Epidermal melanocyte (primary cell): ENCODE data around the gene SQSTM1.

Source experiments
- DNase-seq: peaks from one replicate; pipeline ENCODE4 v3.0.0; 2011; ENCODE audit warnings: low spot score; ENCODE audit not compliant: insufficient read length

The SQSTM1 gene

DNA sequence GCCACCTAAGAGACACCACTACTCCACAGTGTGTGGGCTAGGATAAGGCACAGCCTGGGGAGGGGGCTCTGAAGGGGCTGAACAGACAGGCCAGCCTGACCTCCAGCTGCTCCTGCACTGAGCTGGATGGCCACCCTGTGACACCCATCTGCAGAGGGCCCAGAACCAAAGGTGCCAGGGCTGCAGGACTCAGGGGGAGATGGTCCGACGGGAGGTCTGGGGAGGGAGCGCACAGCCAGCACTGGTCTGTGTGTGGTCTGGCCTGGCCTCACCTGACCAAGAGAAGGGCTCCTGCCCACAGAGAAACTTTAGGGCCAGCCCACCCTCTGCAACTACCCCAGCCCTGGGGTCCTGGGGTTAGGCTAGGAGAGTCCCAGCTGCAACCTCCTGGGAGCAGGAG is 26.1 kb upstream of the SQSTM1 start:
- no peak for DNase-seq

DNA sequence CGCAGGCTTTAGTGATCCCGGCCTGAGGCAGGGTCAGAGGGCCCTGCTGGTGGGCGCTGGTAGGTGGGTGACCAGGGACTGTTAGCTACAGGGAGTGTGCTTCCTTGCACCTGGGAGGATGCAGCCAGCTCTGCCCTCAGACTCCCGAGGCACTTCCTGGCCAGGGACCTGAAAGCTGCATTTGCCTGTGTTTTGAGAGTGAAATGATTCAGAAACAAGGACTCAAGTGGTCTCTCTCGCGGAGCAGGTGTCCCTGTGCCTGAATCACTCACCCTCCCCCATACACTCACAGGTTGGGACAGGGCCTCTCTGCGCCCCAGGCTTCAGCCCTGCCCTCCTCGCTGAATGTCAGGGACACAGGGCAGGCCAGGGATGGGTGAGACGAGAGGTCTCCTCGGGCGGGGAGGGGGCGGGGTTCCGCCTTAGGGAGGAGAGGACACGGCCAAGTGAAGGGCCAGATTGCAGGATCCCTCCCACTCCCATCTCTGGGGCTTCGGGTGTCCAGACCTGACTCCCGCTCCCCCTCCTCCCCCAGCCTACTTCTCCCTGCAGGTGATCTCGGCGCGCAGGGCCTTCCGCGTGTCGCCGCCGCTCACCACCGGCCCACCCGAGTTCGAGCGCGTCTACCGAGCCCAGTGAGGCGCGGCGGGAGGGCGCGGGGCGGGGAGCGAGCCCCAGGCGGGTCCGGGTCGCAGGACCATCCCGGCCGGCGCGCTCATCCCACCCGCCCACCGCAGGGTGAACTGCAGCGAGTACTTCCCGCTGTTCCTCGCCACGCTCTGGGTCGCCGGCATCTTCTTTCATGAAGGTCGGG is 25.4 kb upstream of the SQSTM1 start:
- DNase-seq: no peak

DNA sequence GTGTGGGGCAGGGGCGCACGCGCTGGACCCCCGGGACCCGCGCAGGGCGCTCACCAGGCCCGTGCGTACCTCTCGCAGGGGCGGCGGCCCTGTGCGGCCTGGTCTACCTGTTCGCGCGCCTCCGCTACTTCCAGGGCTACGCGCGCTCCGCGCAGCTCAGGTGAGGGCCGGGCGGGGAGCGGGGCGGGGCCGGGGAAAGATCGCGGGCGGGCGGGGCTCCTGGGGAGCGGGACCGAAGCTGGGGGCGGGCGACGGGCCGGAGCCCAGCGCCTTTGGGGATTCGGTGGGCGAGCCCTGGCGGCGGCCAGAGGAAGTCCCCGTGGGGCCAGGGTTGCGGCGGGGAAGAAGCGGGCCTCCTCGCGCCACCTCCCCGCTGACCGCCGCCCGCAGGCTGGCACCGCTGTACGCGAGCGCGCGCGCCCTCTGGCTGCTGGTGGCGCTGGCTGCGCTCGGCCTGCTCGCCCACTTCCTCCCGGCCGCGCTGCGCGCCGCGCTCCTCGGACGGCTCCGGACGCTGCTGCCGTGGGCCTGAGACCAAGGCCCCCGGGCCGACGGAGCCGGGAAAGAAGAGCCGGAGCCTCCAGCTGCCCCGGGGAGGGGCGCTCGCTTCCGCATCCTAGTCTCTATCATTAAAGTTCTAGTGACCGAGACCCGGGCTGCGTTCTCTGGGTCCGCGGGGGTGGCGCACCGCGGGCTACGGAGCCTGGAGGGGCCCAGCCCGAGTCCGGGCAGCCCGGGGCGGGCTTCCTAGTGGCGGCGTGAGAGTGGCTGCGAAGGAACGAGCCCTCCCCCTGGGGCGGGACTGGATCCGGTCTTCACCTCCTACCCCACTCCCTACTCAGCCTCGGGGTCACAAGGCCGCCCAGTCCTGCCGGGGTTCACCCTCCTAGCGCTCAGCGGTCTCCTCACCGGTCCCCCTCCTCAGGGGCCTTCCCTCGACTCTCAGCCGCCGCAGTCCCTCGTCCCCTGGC is 24.6 kb upstream of the SQSTM1 start:
- peak; percentile 89 for DNase-seq

DNA sequence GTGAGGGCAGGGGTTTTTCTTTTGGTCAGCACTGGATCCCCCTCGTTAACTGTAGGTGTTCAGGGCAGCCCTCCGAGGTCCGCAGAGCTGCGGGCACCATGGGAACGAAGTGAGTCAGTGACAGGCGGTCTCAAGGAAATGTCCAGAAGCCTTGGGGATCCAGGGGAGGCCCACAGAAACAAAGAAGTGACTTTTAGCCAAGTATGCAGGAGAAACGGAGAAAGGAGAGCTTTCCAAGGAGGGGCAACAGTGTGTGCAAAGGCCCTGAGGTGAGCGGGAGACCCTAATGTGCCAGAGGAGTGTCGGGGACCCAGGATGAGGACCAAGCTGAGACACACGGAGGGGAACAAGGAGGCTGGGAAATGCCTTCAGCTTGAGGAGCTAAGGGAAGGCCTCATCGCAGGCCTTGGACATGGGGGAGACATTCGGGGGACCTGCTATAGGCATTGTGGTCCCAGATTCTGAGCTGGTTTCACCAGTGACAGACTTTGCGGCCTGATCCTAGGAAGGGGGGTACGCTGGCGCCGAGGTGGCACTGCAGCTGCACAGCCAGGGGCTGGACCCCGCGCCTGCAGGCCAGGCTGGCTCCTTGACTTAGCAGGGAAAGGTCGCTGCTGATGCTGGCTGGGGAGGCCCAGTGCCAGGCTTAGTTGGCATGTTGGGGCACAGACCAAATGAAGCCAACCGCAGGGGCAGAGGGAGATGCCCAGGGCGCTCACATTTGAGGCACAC is 23.7 kb upstream of the SQSTM1 start:
- no peak for DNase-seq

DNA sequence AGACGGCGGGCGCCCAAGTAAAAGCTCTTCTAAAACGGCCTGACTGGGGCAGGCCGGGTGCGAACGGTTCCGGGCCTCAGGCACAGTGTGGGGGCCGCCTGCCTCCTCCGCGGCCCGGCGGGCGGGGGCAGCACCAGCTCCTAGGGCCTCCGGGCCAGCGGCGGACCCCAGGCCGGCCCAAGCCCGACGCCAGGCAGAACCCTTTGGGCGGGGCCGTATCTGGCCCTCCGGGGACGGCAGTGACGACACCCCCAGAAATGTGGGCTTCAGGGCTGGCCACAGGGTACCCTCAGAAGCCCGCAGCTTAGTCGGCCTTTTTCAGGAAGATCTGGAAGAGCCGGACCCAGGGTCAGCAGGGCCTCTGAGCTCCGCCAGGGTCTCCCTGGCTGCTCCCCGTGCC is 23.0 kb upstream of the SQSTM1 start:
- DNase-seq: no peak

DNA sequence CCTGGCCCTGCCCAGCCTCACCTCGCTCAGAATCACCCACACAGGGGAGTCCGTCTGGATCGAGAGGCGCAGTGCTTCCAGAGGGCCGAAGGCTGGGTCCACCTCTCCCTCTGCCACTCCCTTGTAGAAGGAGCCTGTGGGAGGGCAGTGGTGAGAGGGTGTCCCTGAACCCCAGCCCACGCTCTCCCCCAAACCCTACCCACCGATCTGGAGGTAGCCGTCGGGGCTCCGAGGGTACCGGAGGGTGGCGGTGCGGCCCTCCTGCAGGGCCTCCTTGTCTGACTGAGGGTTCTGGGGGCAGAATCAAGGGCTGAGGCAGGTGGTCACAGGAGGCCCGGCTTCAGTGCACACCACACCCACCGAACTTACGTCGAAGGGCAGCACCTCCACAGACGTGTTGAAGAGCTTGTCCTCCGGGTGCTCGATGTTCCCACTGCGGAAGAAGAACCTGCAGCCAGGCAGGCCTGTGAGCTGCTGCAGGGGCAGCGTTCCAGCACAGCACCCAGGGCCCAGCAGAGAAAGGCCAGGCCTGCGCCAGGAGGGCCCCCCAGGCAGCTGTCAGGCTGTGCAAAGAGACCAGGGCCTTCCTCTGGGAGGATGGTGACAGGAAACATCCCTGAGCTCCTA is 22.4 kb upstream of the SQSTM1 start:
- no peak for DNase-seq

DNA sequence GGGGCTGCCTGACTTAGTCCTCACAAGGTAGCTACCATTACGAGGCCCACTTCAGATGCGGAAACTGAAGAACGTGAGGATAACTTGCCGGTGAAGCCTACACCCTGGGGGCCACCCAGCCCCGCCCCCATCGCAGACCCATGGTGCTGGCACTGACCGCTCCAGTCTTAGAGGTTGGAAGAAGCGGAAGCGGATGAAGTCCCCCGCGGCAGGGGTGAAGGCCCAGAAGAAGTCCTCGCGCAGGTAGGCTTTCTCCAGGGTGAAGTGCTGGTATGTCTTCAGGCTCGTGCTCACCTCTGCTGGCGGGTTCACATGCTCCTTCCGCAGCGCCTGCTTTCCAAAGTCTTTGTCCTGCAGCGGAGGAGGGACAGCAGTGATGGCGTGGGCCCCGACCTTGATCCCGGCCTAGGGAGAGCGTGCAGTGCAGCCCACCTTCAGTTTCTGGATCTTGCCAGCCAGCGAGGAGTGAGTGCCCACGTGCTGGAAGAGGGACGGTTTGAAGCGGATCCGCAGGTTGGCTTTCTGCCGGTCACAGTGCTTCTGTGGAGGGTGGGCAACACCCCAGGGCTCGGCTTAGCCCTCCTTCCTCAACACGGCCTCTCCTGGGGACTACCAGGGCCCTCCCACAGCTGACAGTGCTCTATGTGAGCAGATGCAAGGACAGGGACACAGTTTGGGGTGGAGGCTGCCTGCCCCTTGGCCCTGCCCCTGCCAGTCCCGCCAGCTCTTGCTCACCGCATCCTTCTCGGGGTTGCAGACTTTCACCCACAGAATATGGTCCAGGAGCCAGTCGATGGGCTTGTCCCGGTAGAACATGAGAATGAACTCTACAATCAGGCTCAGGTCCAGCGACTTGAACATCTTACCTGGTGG is 21.7 kb upstream of the SQSTM1 start:
- no peak for DNase-seq

DNA sequence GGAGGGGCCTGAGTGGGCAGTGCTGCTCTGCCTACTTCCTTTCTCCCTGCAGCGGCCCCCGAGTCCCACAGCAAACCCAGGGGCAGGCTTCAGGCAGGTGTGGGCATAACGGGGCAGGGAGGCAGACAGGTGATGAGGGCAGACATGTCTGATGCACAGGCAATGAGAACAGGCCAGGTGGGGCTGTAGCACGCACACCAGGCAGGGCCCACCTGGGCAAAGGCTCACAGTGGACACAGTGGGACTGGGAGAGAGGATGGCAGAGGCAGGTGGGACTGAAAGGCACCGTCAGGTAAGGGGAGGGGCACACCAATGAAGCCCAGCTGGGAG is 21.1 kb upstream of the SQSTM1 start:
- DNase-seq: no peak

DNA sequence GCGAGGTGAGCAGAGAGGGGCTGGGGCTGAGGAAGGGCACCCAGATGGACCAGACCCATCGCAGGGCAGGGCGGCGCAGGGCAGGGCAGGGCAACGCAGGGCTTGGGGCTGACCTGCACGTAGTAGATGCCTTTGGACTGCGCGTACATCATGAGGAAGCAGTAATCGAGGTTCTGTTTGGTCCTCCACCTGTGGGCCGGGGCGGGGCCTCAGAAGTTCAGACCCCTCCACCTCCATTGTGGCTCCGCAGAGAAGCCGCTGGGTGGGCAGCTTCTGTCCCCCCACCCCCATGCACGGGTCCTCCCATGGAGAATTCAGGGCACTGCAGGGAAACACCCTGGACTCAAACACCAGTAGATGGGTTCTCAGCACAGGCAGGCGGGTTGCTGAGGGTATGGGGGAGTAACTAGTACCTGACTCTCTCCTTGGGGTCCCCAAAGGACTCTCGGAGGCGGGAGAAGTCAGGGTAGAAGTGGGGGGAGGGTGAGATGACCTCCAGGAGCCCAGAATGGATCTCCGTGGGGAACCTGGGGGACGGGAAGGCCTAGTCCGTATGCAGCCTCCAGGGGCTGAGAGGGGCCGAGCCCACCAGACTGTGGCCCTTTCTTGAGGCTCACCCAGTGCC is 20.5 kb upstream of the SQSTM1 start:
- DNase-seq: no peak

DNA sequence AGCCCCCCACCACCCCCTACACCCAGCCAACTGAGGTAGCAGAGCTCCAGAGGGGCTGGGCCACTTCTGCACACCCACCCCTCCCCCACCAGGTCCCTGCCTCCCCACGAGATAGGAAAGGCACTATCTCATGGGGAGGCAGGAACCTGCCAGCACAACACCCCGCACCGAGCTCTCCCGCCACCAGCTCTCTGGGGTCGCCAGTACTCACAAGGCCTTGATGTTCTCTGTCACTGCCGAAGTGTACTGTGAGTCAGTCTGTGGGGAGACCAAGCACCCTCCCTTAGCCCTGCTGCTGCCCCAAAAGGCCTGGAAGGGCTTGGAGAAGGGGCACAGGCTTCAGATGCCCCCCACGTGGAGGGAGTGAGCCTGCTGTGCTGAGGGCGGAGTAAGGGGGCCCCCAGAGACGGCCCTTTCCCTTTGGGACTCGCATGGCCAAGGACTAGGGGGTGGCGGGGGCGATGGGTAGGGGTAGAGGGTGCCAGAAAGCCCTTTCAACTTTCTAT is 20.0 kb upstream of the SQSTM1 start:
- DNase-seq: no peak

DNA sequence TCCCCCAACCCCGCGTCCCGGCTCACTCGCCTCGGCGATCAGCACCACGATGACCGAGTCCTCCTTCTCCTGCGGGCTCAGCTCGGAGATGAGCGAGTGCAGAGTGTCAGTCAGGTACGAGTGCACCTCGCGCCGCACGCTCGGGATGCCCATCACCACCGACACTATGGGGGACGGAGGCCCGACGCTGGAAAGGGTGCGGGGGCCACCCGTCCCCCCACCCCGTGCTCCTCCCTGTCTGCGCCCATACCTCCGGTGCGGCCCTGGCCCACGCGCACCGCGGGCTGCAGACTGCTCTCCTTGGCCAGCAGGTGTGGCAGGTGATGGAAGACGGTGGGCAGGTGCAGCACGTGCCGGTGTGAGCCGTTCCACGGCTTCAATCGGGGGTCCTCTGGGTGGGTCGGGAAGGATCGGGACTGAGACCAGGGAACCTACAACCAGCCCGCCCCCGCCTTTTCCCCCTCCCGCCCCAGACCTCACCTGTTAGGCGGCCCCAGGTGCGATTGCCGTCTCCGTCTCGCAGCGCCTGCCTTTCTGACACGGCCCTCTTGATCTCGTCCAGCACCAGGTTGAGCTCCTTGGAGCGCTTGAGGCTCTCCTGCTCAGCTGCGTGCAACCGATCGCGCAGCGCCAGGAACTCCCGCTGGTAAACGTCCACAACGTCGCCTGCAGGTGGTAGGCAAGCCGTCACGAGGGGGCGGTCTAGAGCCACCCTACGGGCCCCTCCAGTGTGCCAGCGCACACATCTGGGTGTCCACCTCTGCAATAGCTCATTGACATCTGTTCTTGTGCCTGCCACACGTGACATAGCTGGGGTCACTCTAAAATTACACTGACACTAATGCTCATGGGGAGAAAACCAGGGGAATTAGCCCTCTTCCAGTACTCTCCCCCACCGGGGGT is 19.1 kb upstream of the SQSTM1 start:
- DNase-seq: no peak

DNA sequence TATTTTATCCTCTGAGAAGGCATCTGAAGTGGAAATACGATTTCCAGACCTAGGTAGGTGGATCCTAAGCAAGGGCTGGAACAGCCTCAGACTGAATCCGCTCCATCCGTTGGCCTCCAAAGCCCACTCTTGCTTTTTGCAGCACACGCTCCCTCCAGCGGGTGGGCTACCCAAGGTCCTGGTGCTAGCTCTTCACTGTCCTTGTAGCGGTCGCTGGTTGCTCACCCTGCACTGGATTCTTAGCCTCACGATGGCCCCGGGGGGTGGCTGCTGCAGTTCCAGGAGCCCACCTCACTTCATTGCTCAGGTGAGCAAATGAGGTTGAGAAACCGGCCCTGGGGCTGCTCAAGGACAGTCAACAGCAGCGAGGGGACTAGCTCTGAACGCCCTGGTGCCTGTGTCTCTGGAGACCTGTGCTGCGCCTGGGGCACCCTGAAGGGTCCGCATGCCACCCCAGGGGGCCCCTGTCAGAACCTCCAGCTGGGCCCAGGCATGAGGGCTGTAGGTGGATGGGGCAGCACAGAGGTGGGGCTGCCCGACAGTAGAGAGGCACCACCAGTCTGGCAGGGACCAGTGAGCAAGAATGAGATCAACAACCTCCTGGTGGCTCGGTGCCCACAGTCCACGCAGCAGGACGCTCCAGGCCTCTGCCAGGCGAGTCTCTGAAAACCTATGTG is 18.4 kb upstream of the SQSTM1 start:
- no peak for DNase-seq

DNA sequence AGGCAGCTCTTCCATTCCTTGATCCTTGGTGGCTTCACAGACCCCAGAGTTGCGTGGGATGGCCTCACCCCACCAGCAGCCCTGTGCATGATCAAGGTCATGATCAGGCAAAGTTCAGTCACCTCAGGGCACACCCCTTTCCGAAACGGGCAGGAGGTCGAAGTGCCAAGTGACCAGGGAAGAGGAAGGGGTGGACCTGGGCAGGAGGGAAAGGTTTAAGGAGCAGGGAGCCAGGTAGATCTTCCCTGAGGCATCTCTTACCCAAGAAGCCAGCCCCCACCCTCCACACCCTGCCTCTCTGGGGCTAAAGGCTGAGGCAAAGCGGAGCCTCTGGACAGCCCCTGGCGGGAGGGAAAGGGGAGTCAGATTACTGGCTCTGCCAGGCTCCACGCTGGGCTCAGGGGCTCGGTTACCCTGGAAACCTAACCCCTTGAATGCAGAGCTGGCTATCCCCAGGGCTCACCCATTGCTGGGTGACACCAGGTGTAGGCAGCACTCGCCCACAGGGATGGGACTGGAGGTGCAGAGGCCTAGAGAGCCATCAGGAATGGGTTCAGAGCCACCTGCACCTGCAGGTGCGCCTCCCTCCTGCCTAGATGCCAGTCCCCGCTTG is 17.6 kb upstream of the SQSTM1 start:
- no peak for DNase-seq

DNA sequence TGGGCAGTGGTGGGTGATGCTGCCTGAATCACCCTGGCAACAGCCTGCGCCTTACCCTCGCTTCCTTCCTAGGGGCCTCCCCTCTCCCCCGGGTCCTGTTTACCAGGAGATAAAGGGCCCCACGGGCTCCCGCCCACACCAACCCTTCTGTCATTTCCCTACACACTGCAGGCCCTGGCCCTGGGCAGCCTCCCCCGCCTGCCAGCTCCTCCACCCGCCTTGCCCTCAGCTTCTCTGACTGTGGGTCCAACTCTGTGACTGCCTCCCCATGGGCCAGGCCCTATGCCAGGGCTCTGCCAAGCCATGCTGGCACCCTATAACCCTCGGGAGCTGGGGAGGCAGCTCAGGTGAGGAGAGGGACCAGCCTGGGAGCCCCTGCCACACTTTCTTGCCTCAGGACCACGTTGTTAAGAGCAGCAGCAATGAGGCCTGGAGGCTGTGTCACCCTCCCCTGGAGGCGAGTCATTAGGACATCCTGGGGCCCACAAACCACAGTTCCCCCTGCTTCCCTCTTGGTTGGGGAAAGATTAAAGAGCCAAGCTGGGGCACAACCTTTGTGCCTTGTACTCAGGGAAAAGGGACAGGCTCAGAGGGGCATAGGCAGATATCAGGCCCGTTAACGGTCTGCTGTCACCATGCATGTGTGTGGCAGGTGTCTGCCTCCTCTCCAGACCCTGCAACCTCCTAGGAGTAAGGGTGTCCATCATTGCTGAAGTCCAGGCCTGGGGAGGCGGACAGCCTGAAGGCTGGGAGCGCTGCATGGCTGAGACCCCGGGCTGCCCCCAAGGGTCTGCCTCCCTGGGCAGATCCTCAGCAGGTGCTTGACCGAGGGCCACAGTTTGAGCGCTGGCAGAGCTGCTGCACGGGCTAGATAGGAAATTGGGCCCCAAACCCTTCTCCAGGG is 16.8 kb upstream of the SQSTM1 start:
- DNase-seq: no peak

DNA sequence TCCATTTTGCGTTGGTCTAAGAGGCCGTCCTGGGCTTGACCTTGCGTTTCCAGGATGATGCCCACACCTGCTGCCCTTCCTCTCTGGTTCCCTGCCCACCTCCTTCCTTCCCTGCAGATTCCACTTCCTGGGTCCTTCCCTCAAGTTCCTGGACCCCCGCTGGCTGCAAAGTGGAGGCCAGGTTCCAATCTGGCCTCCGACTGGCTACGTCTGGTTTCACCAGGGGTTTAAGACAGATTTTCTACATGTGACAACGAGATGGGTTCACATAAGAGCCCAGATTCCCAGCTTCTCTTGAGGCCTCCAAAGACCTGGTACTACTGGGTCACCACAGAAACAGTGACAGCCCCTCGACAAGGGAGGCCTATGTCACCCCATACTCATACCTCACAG is 16.2 kb upstream of the SQSTM1 start:
- no peak for DNase-seq

DNA sequence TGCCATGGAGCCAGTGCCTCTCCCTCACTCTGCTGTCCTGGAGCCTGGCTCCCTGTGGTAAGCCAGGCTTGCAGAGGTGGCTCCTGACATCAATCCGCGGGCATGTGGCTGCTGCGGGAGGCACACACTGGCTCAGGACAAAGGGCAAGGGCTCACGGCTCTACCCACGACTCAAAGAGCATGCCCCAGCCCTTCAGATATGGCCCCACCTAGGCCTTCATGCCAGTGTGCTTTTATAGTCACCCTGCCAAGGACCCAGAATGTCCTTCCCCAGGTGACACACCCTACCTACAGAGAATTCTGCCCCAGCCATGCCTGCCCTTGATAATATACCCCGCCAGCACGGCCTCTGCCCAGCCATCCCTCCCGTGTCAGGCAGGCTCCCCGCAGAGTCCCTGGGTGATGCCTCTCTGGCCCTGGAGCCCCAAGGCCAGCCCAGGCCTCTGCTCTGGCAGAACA is 15.6 kb upstream of the SQSTM1 start:
- DNase-seq: no peak
